Aorta (tissue), 5 donors: Measurements from ENCODE around the gene SH3GLB2. TPM values are rescaled to one million over a fixed set of nuclear protein-coding genes. Genes with fewer than 3 reads are reported as not detected.

ENCODE experiments used
- ATAC-seq: fragments of 200-7000 bp; cut with Tn5 transposase; one replicate; pipeline ENCODE4 v1.9.1; 2022; ENCODE audit warnings: moderate library complexity; ENCODE audit not compliant: low FRiP score
- DNase-seq, 2 donors: peaks; one replicate each; pipeline ENCODE4 v3.0.0-alpha.2; 2020
- H3K27ac ChIP-seq, 2 donors: one replicate each; pipeline ENCODE4 v1.5.1; 2013; ENCODE audit warnings: low read length in 2 of 2, mild to moderate bottlenecking in 2 of 2, moderate library complexity in 2 of 2, control low read depth in 1 of 2, inconsistent platforms in 1 of 2, low read depth in 1 of 2
- H3K27me3 ChIP-seq, 2 donors: one replicate each; pipeline ENCODE4 v1.6.1; 2013; ENCODE audit warnings: control low read depth in 1 of 2, low read length in 1 of 2, mild to moderate bottlenecking in 1 of 2, moderate library complexity in 1 of 2; ENCODE audit not compliant: insufficient read depth in 2 of 2, control insufficient read depth in 1 of 2
- H3K36me3 ChIP-seq, 2 donors: one replicate each; pipeline ENCODE4 v1.6.1; 2013; ENCODE audit warnings: control low read depth in 1 of 2, low read length in 1 of 2, mild to moderate bottlenecking in 1 of 2; ENCODE audit not compliant: insufficient read depth in 2 of 2, control insufficient read depth in 1 of 2
- H3K4me1 ChIP-seq, 2 donors: one replicate each; pipeline ENCODE4 v1.6.1; 2013; ENCODE audit warnings: low read length in 2 of 2, control low read depth in 1 of 2, mild to moderate bottlenecking in 1 of 2, moderate library complexity in 1 of 2; ENCODE audit not compliant: insufficient read depth in 2 of 2, control insufficient read depth in 1 of 2
- H3K4me3 ChIP-seq, 2 donors: one replicate each; pipeline ENCODE4 v1.5.1; 2013; ENCODE audit warnings: low read length in 2 of 2, control low read depth in 1 of 2, mild to moderate bottlenecking in 1 of 2
- H3K9me3 ChIP-seq: one replicate; pipeline ENCODE4 v1.6.1; 2013; ENCODE audit warnings: mild to moderate bottlenecking, low read length; ENCODE audit not compliant: control insufficient read depth
- WGBS, 2 donors: extraction: QIAGEN DNeasy Blood & Tissue Kit; methylation state at CpG; one replicate each; pipeline ENCODE4 v1.1.7; 2013; 5-methylcytosine and 5-hydroxymethylcytosine counted together
- intact Hi-C, 2 donors: fragments of 100-400 bp; cut with DNase I; formaldehyde crosslinking; loops; one replicate each; pipeline versions ENCODE4 v1.14.2 to v1.15.0; 2022
- polyA plus RNA-seq, 2 donors: library from polyadenylated mRNA; stranded (reverse); fragments of 200-250 nt; gene quantifications; one replicate each; pipeline ENCODE4 v1.2.3, GENCODE V29; 2013
- total RNA-seq, 2 donors: library from RNA; stranded (reverse); fragmentation: NEBNext Ultra II Directional; extraction: Animal tissue kit (Norgen Biotek cat#: 25700); gene quantifications; one replicate each; pipeline ENCODE4 v1.2.1, GENCODE V29; 2021
- donor health status: healthy with polysubstance abuse.
- donor health status: Bipolar disorder and iron deficiency.
- donor health status: DM: no; HTN: no; CAD: no.
- donor health status: DM: no; HTN: no; CAD: no.
- donor health status: DM: yes; HTN: yes; CAD: no.

Gene SH3GLB2
- total and polyA plus RNA-seq, 4 donors = 34.4 to 232 (median 85.8) TPM

- H3K4me3 ChIP-seq = no peak overlapping the region
- no peak overlapping the region for H3K27ac ChIP-seq
- H3K27me3 ChIP-seq = no peaks in the 10 kb centered on the region
- DNase-seq = peak in 1 of 2 donors; percentile 60
- H3K9me3 ChIP-seq = no peaks in the 10 kb centered on the region
- 96 to 98% methylated on average over 9 of the region's 9 CpGs for WGBS, 2 donors
- H3K36me3 ChIP-seq = peaks cover 0 to 14% of the 10 kb centered on the region in 2 donors
- no peaks in the 10 kb centered on the region for H3K4me1 ChIP-seq
- ATAC-seq = no peak
- intact Hi-C loops = loop anchor here in 1 of 2 donors (10.0 kb wide), 1 partner anchor 148 kb away; no protein-coding TSS in a partner anchor
These were observed 25.1 kb downstream of the SH3GLB2 start for GRCh38 chr9:129002992-129003391.

DNA sequence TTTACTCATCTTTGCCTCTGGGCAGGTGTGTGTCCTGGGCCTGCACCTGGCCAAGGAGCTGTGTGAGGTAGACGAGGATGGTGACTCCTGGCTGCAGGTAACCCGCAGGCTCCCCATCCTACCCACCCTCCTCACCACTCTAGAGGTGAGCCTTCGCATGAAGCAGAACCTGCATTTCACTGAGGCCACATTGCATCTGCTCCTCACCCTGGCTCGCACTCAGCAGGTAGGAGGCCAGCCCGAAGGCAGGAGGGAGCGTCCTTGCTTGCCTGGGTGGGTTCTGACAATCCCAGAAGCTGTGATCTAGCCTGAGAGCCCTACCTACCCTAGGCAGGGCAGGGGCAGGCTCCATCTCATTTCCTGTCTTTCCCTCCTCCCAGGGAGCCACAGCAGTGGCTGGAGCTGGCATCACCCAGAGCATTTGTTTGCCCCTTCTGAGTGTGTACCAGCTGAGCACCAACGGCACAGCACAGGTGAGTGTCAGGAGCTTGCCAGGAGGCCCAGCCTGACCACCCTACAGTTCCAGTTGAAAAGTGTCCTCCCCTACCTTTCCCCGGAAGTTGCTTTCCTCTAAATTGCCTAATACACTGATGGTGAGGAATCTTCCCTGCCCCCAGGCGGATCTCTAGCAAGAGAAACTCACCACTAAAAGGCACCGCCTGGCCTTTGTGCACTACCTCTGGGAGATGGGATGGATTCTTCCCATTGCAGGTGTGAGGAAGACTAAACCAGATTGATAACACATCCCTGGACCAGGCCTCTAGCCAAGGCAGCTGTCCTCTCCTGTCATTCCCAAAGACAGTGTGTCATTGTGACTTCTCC is 26.4 kb downstream of the SH3GLB2 start:
- Histone ChIP-seq H3K27me3 (no peaks in the 10 kb centered on the region), H3K9me3 (no peaks in the 10 kb centered on the region), H3K27ac (no peak overlapping the region), H3K4me1 (no peaks in the 10 kb centered on the region), H3K4me3 (no peak overlapping the region), H3K36me3 (peaks cover 0 to 17% of the 10 kb centered on the region in 2 donors)
- ATAC-seq (no peak), DNase-seq (peak in 1 of 2 donors; percentile 60)
- intact Hi-C loops = loop anchor here in 1 of 2 donors (10.0 kb wide), 1 partner anchor 147 kb away; no protein-coding TSS in a partner anchor
- 92 to 94% methylated on average over 10 of the region's 10 CpGs for WGBS, 2 donors

- peak in 1 of 2 donors; percentile 61 for DNase-seq
These were observed 28.4 kb downstream of the SH3GLB2 start for GRCh38 chr9:128999581-129000206.

GRCh38 chr9:128998462-128998861 is 29.7 kb downstream of the SH3GLB2 start:
- Histone ChIP-seq H3K36me3 (peaks cover 8 to 30% of the 10 kb centered on the region in 2 donors), H3K4me1 (no peaks in the 10 kb centered on the region), H3K4me3 (no peak overlapping the region), H3K27ac (no peak overlapping the region), H3K27me3 (no peaks in the 10 kb centered on the region), H3K9me3 (no peaks in the 10 kb centered on the region)
- WGBS, 2 donors = 76 to 78% methylated on average over 6 of the region's 6 CpGs
- no peak for ATAC-seq
- intact Hi-C loops = no loop called here
- peak in 1 of 2 donors; percentile 35 for DNase-seq

More at GRCh38 chr9:128999581-129000206, 28.4 kb downstream of the SH3GLB2 start:
- Histone ChIP-seq H3K27ac (no peak overlapping the region), H3K36me3 (peaks cover 3 to 24% of the 10 kb centered on the region in 2 donors), H3K27me3 (no peaks in the 10 kb centered on the region), H3K4me3 (no peak overlapping the region), H3K9me3 (no peaks in the 10 kb centered on the region), H3K4me1 (no peaks in the 10 kb centered on the region)
- intact Hi-C loops = loop anchor here in 1 of 2 donors (10.0 kb wide), 1 partner anchor 145 kb away; no protein-coding TSS in a partner anchor
- WGBS, 2 donors = 82 to 92% methylated on average over 13 of the region's 13 CpGs
- ATAC-seq = no peak

DNA sequence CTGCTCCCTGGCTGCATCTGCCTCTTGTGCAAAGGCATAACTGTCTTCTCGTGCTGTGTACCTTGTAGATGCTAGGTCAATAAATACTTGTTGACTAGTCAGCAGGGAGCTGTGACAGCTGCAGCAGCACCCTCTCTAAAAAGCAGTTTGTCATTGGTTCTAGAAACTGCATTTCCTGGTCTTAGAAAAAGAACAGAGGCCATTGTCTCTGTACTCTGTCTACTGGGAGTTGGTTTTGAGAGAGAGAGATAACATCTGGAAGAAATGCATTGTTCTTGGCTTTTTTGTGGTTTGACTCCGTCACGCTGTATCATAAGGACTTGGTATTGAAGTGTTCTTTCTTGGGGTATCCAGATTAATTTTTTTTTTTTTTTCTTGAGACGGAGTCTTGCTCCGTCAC is 32.3 kb downstream of the SH3GLB2 start:
- DNase-seq (no peak), ATAC-seq (no peak)
- H3K9me3 ChIP-seq = no peaks in the 10 kb centered on the region
- no peaks in the 10 kb centered on the region for H3K27me3 ChIP-seq
- H3K4me3 ChIP-seq = no peak overlapping the region
- WGBS, 2 donors = 96 to 97% methylated on average over 5 of the region's 5 CpGs
- no peaks in the 10 kb centered on the region for H3K4me1 ChIP-seq
- peaks cover 8 to 28% of the 10 kb centered on the region in 2 donors for H3K36me3 ChIP-seq
- intact Hi-C loops = no loop called here
- H3K27ac ChIP-seq = no peak overlapping the region

- Histone ChIP-seq H3K27ac (no peak overlapping the region), H3K36me3 (peaks cover 8 to 21% of the 10 kb centered on the region in 2 donors), H3K4me3 (no peak overlapping the region), H3K27me3 (no peaks in the 10 kb centered on the region), H3K9me3 (no peaks in the 10 kb centered on the region), H3K4me1 (no peaks in the 10 kb centered on the region)
- intact Hi-C loops = no loop called here
- WGBS, 2 donors = 67 to 73% methylated on average over 7 of the region's 7 CpGs
- peak in 1 of 2 donors; percentile 52 for DNase-seq
- no peak for ATAC-seq
These were observed 35.1 kb downstream of the SH3GLB2 start for GRCh38 chr9:128992995-128993394.

DNA sequence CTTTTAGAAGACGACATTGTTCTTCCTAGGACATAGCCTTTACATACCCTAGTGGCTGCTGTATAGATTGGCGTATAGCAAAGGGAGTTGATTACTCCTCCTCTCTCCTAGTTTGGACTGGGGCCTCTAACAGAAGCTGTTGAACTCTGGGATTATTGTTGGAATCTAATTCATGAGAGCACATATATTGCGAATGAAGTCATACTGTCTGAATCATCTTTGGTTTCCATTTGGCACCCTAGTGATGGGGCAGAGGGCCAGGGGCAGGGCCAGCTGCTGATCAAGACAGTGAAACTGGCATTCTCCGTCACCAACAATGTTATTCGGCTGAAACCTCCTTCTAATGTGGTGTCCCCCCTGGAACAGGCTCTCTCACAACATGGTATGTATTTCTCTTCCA is 40.3 kb downstream of the SH3GLB2 start:
- ATAC-seq = peak; percentile 41
- Histone ChIP-seq H3K9me3 (no peaks in the 10 kb centered on the region), H3K27me3 (no peaks in the 10 kb centered on the region), H3K27ac (peak overlapping the region; percentile 20 to 92), H3K4me3 (no peak overlapping the region), H3K4me1 (peaks cover 0 to 3% of the 10 kb centered on the region in 2 donors), H3K36me3 (peaks cover 3 to 4% of the 10 kb centered on the region in 2 donors)
- DNase-seq = peak; percentile 81 to 87
- WGBS, 2 donors = 15 to 20% methylated on average over 5 of the region's 5 CpGs
- intact Hi-C loops = no loop called here

DNA sequence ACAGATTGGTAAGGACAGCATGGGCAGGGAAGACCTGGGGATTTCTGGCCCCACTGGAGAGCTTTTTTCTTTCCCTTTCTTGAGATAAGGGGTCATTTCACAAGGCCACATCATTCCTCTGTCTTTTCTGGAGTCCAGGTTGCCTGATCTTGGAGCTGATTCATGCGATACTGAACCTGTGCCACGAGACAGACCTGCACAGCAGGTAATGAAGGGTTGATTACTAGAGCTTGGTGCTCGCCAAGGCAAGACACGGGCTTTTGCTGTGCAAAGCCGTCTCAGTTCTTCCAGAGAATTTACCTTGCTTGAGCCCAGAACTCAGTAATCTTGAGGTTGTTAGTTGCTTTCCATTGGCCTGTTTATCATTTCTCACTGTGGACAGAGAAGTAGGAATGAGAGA is 41.5 kb downstream of the SH3GLB2 start:
- H3K27me3 ChIP-seq = no peaks in the 10 kb centered on the region
- intact Hi-C loops = no loop called here
- peaks cover 0 to 3% of the 10 kb centered on the region in 2 donors for H3K4me1 ChIP-seq
- H3K9me3 ChIP-seq = no peaks in the 10 kb centered on the region
- WGBS, 2 donors = 93 to 95% methylated on average over 5 of the region's 5 CpGs
- DNase-seq (no peak), ATAC-seq (no peak)
- H3K27ac ChIP-seq = no peak overlapping the region
- peaks cover 3 to 6% of the 10 kb centered on the region in 2 donors for H3K36me3 ChIP-seq
- no peak overlapping the region for H3K4me3 ChIP-seq
